CD4-positive, alpha-beta T cell treated with Interleukin-15 for 4 hours (primary cell): ENCODE measurements around the gene VPS41.

Experiments
- DNase-seq: peaks from one replicate; pipeline ENCODE4 v3.0.0-alpha.2; 2020; ENCODE audit warnings: low spot score

The VPS41 gene

GRCh38 chr7:38801786-38802185 is 107.2 kb downstream of the VPS41 start:
- DNase-seq, result no peak

GRCh38 chr7:38798552-38799267 is 110.3 kb downstream of the VPS41 start:
- DNase-seq, result no peak

- DNase-seq, result peak; percentile 56
These were observed 112.1 kb downstream of the VPS41 start for GRCh38 chr7:38796626-38797501.

- no peak for DNase-seq
These were observed 113.4 kb downstream of the VPS41 start for GRCh38 chr7:38795593-38795992.

GRCh38 chr7:38781991-38782390 is 127.0 kb downstream of the VPS41 start:
- DNase-seq, result no peak

GRCh38 chr7:38777609-38778008 is 131.4 kb downstream of the VPS41 start:
- no peak for DNase-seq

- DNase-seq, result no peak
These were observed 133.3 kb downstream of the VPS41 start for GRCh38 chr7:38775506-38776175.

GRCh38 chr7:38773430-38773829 is 135.6 kb downstream of the VPS41 start:
- no peak for DNase-seq

- no peak for DNase-seq
These were observed 148.8 kb downstream of the VPS41 start for GRCh38 chr7:38760226-38760625.

- no peak for DNase-seq
These were observed 150.0 kb downstream of the VPS41 start for GRCh38 chr7:38759028-38759427.

GRCh38 chr7:38757931-38758330 is 151.1 kb downstream of the VPS41 start:
- no peak for DNase-seq

- no peak for DNase-seq
These were observed 152.5 kb downstream of the VPS41 start for GRCh38 chr7:38756521-38756920.

GRCh38 chr7:38753347-38753746 is 155.6 kb downstream of the VPS41 start:
- no peak for DNase-seq

GRCh38 chr7:38751416-38751815 is 157.6 kb downstream of the VPS41 start:
- no peak for DNase-seq

- DNase-seq, result no peak
These were observed 160.9 kb downstream of the VPS41 start for GRCh38 chr7:38748056-38748610.

- no peak for DNase-seq
These were observed 162.6 kb downstream of the VPS41 start for GRCh38 chr7:38746438-38746837.

GRCh38 chr7:38744746-38745145 is 164.2 kb downstream of the VPS41 start:
- DNase-seq, result no peak

GRCh38 chr7:38743899-38744298 is 165.1 kb downstream of the VPS41 start:
- DNase-seq, result no peak

- no peak for DNase-seq
These were observed 168.9 kb downstream of the VPS41 start for GRCh38 chr7:38740041-38740440.

- DNase-seq, result no peak
These were observed 172.9 kb downstream of the VPS41 start for GRCh38 chr7:38736138-38736537.

GRCh38 chr7:38731215-38731614 is 177.8 kb downstream of the VPS41 start:
- no peak for DNase-seq

GRCh38 chr7:38728145-38728544 is 180.8 kb downstream of the VPS41 start:
- DNase-seq, result no peak
